Renal cortex interstitium (tissue), 11 donors: Measurements from ENCODE around the gene RAB33A. TPM values are rescaled to one million over a fixed set of nuclear protein-coding genes. Genes with fewer than 3 reads are reported as not detected.

Experiments used
- DNase-seq, 11 donors: peaks; one replicate each; pipeline ENCODE4 v3.0.0-alpha.2; 2013; ENCODE audit warnings: low read depth in 9 of 11, low spot score in 4 of 11; ENCODE audit errors: extremely low read depth in 1 of 11
- polyA plus RNA-seq, 3 donors: library from polyadenylated mRNA; unstranded; fragments of 120-200 nt; gene quantifications; one replicate each; pipeline ENCODE4 v1.2.1, GENCODE V29; 2013; ENCODE audit not compliant: insufficient read length in 3 of 3

Gene RAB33A
- polyA plus RNA-seq, 3 donors: 0.44 to 0.78 (median 0.70) TPM

DNA sequence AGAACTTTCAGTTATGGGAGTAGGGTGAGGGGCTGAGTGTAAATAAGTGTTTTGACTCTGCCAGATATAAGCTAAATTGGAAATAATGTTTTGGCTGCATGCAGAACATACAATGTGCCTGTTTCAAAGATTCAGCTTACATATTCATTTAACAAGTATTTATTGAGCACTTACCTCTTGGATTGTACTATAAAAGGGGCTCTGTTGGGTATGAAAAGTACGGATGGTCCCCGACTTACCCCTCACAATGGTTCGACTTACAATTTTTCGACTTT is 5.3 kb upstream of the RAB33A start:
- DNase-seq: no peak

DNA sequence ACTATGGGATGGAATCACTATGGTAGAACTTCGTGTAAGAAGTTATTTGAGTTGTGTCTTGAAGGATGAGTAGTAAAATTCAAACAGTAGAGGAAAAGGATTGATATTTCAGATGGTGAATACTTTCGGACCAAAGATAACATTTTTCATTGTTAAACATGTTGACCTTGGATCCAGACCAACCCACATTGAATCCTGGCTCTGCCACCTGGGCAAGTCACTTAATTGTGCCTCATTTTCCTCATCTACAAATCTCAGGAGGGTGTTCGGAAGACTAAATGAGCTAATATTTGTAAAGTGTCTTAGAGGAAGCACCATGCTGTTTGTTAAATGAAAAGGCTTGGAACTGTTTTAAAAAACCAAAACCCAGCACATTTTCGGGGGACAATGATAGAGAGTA is 4.7 kb upstream of the RAB33A start:
- DNase-seq: no peak

DNA sequence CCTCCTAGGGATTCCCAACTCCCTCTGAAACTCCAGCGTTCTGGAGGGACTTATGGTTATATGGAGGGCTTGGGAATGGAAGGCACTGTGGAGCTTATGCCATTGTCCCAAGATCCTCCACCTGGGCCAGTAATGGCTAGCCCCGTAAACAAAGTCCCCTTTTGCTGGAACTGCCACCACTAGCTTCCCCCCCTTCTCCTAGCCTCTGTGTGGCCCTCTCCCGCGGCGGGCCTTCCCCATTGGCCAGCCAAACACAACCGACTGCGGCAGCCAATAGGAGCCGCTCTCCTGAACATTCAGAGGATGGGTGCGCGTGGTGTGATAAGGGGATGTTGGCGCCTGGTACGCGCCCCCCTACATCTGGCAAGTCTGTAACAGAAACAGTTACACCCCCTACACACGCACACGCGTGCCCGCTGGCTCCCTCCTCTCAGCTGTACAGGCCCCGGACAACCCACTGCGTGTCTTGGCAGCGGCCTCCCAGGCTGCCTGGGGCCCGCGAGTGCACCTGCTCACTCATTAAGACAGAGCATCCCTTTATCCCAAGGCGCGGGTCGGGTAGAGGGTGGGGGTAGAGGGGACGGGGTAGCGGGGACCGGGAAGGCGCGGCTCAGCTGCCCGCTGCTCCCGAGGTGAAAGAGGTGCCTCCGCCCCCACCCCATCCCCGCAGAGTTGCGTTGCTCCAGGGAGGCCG is 863 bp upstream of the RAB33A start:
- peak in 1 of 11 donors; percentile 16 for DNase-seq

DNA sequence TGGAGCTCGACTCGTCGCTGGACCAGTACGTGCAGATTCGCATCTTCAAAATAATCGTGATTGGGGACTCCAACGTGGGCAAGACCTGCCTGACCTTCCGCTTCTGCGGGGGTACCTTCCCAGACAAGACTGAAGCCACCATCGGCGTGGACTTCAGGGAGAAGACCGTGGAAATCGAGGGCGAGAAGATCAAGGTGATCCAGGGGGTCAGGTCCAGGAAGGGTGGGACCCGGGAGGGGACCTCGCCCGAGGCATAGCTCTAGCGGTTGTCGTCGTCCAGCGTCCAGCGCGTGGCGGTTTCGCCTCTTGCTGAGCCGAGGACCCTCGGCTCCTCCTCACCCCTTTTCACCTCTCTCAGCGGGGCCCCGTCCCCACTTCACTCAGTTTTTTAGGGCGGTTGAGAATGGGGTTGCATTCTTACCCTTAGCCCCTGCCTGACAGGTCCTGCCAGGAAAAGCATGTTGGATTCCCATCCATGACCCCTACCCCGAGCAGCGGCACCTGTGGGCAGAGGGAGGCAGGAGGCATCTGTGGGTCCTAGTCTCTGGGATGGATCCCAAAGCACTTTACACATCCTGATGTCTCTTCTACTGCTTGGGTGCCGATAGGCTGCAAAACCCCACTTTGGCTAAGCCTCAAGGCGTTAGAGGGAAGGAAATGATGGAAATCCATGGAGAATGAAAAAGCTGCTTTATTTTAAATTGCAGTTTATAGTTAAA is 524 bp downstream of the RAB33A start:
- no peak for DNase-seq

- no peak for DNase-seq
Measured at GRCh38 chrX:130173190-130173895, 1.6 kb downstream of the RAB33A start.

DNA sequence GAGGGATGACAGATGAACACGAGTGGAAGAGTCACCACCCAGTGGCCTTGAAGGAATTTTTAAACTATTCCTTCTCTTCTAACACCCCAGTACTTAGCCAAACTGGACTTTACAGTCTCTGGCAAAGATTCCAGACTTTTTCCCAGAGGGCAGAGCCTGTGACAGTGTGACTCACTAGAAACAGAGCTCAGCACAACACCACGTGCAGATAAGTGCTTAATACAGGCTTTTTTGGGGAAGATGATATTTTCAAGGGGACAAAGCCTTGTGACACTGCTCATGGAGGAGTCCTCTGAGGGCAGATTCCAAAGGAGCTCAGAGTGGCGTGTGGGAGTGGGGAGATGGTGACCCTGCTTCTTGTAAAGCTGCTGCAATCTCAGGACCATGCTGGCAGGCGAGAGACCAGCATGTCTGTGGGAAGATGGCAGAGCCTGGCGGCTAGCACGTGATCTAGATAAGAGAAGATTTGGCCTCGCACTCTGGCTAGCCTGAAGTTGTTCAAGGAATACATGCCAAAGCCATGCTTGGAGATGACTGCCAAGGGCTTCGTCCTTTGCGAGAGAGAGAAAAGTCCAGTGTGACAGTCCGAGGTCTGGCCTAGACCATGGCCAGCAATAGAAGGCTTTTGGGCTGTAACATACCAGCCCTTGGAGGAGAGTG is 2.4 kb downstream of the RAB33A start:
- DNase-seq: no peak

GRCh38 chrX:130174937-130175336 is 3.2 kb downstream of the RAB33A start:
- no peak for DNase-seq

GRCh38 chrX:130176354-130176776 is 4.6 kb downstream of the RAB33A start:
- no peak for DNase-seq

DNA sequence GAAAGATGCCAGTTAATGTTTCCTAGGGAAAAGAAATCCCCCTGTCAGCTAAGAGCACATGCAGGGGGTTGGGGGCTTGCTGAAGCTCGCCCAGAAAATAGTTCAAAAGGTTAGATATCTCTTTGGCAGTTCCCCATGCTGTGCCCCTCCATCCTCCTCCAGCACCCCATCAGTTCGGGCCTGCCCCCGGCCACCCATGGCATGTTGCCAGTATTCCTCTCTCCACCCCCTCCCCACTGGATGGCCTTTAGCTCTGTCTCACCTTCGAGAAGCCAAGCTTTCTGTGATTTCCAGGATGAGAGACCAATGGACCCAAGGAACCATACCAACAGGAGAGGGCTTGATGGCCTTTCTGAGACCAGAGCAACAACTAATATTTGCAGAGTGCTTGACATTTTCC is 5.2 kb downstream of the RAB33A start:
- DNase-seq: no peak

DNA sequence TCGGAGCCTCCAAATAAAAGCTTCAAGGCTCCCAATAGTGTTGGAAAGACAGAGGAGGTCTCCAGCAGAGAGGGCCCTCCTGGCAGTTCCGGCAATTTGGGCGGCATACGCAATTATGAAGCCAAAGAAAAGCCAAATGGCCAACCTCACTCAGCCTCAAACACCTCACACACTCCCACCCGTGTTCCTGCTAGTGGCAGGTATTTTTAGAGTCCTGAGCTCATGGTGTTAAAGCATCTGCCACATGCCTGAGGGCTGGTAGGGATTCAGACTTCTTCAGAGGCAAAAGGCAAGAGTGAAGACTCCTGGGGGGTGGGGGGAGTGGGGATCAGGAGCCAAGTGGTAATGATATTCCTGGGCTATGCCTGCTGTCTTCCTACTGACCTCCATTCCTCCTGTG is 7.4 kb downstream of the RAB33A start:
- DNase-seq: no peak

GRCh38 chrX:130179579-130180215 is 7.9 kb downstream of the RAB33A start:
- no peak for DNase-seq

DNA sequence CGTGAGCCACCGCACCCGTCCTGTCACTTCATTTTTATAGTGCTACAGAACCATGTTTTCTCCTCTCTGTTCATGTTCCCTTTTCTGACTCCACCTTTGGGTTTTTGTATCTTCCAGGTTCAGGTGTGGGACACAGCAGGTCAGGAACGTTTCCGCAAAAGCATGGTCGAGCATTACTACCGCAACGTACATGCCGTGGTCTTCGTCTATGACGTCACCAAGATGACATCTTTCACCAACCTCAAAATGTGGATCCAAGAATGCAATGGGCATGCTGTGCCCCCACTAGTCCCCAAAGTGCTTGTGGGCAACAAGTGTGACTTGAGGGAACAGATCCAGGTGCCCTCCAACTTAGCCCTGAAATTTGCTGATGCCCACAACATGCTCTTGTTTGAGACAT is 12.4 kb downstream of the RAB33A start:
- DNase-seq: no peak

DNA sequence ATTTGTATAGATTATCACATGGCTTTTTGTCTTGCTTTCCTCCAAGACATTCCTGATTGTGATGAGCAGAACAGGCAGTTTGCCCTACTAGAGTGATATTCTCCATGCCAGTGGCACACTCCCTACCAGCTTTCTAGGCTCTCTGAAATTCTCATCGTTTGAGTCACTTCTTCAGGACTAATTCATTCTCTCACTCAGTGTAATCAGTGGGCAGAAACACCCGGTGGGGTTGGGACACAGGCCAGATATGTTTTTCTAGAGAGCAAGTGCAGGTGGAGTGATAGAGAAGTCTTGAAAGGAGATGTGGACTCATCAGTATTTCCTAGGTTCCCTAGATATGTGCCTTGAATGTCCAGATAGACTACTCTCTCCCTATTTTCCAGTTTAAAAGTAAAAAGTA is 13.1 kb downstream of the RAB33A start:
- DNase-seq: no peak

DNA sequence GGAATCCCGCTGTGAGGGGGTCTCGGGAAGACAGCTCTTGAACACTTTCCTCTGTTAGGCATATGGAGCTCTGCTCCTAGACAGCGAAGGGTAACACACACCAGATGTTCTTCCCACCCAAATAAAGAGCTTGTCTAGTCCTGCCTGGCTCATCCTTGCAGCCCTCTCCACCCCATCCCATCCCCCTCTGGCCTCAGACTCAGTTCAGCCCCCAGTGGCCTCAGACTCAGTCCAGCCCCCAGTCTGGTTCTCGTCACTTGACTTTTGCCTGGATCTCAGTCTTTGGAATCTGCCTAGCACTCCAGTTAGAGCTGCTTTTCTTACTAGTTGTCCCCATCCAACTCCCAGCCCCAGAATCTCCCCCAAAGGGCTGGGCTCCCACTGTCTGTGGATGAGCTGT is 14.9 kb downstream of the RAB33A start:
- DNase-seq: no peak

- DNase-seq: no peak
Measured at GRCh38 chrX:130190801-130191200, 19.0 kb downstream of the RAB33A start.

DNA sequence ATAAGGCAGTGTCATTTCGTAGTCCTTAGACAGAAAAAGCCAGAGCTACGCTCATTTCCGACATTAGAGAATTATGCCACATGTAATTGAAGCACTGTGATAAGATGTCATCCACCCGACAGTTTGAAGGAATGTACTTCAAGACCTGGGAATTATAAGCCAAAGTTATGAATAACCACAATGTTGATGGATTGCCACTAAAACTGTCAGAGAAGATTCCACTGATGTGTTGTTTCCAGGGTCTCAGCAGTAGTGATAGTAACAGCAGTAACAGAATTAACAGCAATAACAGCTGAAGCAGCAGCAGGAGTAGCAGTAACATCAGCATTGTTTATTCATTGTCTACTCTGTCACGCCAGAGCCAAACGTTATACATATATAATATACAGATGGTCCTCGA is 24.7 kb downstream of the RAB33A start:
- DNase-seq: no peak

GRCh38 chrX:130197464-130197863 is 25.7 kb downstream of the RAB33A start:
- DNase-seq: no peak

GRCh38 chrX:130204647-130205046 is 32.9 kb downstream of the RAB33A start:
- DNase-seq: no peak

- no peak for DNase-seq
Measured at GRCh38 chrX:130211415-130212186, 39.8 kb downstream of the RAB33A start.
